ENCODE measurements around the gene C2CD2L. TPM values are rescaled to one million over a fixed set of nuclear protein-coding genes. Genes with fewer than 3 reads are reported as not detected.

C2CD2L gene
- total RNA-seq, 1 experiment from 2014 or later = 16.8 TPM

DNA sequence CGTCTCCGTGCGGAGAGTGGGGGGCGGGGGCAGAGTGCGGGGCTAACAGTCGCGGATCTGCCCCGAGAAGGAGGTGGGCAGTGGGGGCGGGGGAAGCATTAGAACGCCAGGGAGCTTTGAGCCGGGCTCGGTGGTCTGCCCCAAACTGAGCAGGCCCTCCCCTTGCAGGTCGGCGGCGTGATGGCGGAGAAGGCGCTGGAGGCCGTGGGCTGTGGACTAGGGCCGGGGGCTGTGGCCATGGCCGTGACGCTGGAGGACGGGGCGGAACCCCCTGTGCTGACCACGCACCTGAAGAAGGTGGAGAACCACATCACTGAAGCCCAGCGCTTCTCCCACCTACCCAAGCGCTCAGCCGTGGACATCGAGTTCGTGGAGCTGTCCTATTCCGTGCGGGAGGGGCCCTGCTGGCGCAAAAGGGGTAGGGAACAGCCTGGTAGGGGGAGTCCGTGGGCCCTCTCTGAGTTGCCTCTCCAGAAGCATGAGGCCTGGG lies 42.7 kb downstream of the C2CD2L start:
- Histone ChIP-seq H3K9me3 (ENCODE audit: low read length) (no peaks in the 10 kb centered on the region), H3K79me2 (ENCODE audit: low read length) (no peaks in the 10 kb centered on the region), H3K27me3 (ENCODE audit: low read length) (no peaks in the 10 kb centered on the region), H3K4me3 (ENCODE audit: low read length) (peak overlapping the region; percentile 82; the same call in 1 of the 2 replicates), H3K9ac (ENCODE audit: low read length) (no peak overlapping the region), H3K36me3 (ENCODE audit: low read depth, low read length) (no peaks in the 10 kb centered on the region), H3F3A (ENCODE audit: low read length, unreplicated experiment) (no peaks in the 10 kb centered on the region), H4K20me1 (ENCODE audit: low read length) (no peaks in the 10 kb centered on the region), H3K9me2 (replicated peaks; ENCODE audit: low read length) (no peaks in the 10 kb centered on the region), H3K4me1 (ENCODE audit: insufficient read depth, low read length) (0 out of 2 replicates have a peak, but pooled peaks cover 3% of the 10 kb centered on the region), H3K4me2 (ENCODE audit: low read length) (peak overlapping the region; percentile 99), H3K27ac (ENCODE audit: low read length) (no peak overlapping the region), H2AFZ (ENCODE audit: low read length) (peak overlapping the region; percentile 99)
- BruUV-seq (replicated peaks) = no TSS peak
- TF ChIP-seq, protein P1, sequence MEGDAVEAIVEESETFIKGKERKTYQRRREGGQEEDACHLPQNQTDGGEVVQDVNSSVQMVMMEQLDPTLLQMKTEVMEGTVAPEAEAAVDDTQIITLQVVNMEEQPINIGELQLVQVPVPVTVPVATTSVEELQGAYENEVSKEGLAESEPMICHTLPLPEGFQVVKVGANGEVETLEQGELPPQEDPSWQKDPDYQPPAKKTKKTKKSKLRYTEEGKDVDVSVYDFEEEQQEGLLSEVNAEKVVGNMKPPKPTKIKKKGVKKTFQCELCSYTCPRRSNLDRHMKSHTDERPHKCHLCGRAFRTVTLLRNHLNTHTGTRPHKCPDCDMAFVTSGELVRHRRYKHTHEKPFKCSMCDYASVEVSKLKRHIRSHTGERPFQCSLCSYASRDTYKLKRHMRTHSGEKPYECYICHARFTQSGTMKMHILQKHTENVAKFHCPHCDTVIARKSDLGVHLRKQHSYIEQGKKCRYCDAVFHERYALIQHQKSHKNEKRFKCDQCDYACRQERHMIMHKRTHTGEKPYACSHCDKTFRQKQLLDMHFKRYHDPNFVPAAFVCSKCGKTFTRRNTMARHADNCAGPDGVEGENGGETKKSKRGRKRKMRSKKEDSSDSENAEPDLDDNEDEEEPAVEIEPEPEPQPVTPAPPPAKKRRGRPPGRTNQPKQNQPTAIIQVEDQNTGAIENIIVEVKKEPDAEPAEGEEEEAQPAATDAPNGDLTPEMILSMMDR (conservative IDR thresholded peaks at IDR 0.05; ENCODE audit: low read depth, low read length) = no peak
- TF ChIP-seq EZH2phosphoT487 (IDR thresholded peaks at IDR 0.05; ENCODE audit: borderline replicate concordance, low read length) = no peak
- TF ChIP-seq EZH2 (IDR thresholded peaks at IDR 0.05; ENCODE audit: low read length, unreplicated experiment) = no peak
- intact Hi-C loops (cut with micrococcal nuclease) = loop anchor here (10.0 kb wide), 1 partner anchor 145 kb away; no protein-coding TSS in a partner anchor
- ChIA-PET CTCF (no interaction called here), POLR2A (ENCODE audit: unreplicated experiment) (no interaction called here)
- ATAC-seq (no peak), DNase-seq (no peak)

DNA sequence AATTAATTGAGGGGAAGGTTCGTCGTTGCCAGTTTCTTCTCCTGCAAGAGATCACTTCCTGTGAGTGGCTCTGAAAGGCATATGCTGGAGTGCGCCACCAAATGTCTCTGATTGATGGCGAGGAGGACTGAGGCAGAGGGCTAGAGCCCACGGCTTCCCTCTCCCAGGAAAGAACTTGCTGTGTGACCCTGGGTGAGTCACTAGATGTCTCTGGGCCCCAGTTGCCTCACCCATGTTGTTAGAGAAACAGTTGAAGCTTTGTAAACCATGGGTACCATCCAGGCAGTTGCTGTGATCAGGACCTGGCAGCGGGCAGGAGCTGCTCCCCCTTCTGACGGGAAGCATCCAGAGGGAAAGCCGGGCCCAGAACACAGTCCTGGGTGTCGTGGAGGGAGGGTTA lies 44.9 kb downstream of the C2CD2L start:
- Histone ChIP-seq H3K27me3 (ENCODE audit: low read length) (no peaks in the 10 kb centered on the region), H3K9me2 (replicated peaks; ENCODE audit: low read length) (no peaks in the 10 kb centered on the region), H3K4me2 (ENCODE audit: low read length) (no peak overlapping the region), H3K9me3 (ENCODE audit: low read length) (no peaks in the 10 kb centered on the region), H4K20me1 (ENCODE audit: low read length) (no peaks in the 10 kb centered on the region), H3K36me3 (ENCODE audit: low read depth, low read length) (no peaks in the 10 kb centered on the region), H3K27ac (ENCODE audit: low read length) (no peak overlapping the region), H3F3A (ENCODE audit: low read length, unreplicated experiment) (no peaks in the 10 kb centered on the region), H3K4me1 (ENCODE audit: insufficient read depth, low read length) (0 out of 2 replicates have a peak, but pooled peaks cover 3% of the 10 kb centered on the region), H3K79me2 (ENCODE audit: low read length) (no peaks in the 10 kb centered on the region), H3K9ac (ENCODE audit: low read length) (no peak overlapping the region), H3K4me3 (ENCODE audit: low read length) (no peak overlapping the region), H2AFZ (ENCODE audit: low read length) (no peak overlapping the region)
- POLR2A ChIA-PET (ENCODE audit: unreplicated experiment) = no interaction called here
- no peak for DNase-seq
- intact Hi-C loops (cut with micrococcal nuclease) = no loop called here
- no TSS peak for BruUV-seq (replicated peaks)
- CTCF ChIA-PET = no interaction called here
- no peak for ATAC-seq
- TF ChIP-seq EZH2 (IDR thresholded peaks at IDR 0.05; ENCODE audit: low read length, unreplicated experiment) (no peak), EZH2phosphoT487 (IDR thresholded peaks at IDR 0.05; ENCODE audit: borderline replicate concordance, low read length) (no peak)
- TF ChIP-seq, protein P1 (conservative IDR thresholded peaks at IDR 0.05; ENCODE audit: low read depth, low read length) = no peak

DNA sequence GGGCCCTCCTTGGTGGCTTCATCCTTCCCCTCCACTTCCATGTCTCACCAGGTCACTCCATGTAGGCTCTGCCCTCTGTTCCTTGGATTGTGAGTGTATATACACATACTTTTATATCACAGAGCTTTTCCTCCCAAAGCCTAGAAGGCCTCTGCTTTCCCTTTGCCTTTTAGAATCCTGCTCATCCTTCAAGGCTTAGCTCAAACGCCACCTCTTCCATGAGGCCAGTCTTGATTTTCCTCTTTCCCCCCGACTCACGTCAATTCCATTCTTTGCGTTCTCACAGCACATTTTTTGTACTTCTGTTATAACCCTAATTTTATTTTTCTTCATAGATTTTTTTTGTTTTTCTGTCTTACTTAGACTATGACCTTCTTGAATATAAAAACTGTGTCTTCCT lies 45.5 kb downstream of the C2CD2L start:
- H3K36me3 ChIP-seq (ENCODE audit: low read depth, low read length) = no peaks in the 10 kb centered on the region
- no peaks in the 10 kb centered on the region for H4K20me1 ChIP-seq (ENCODE audit: low read length)
- 0 out of 2 replicates have a peak, but pooled peaks cover 3% of the 10 kb centered on the region for H3K4me1 ChIP-seq (ENCODE audit: insufficient read depth, low read length)
- DNase-seq = no peak
- ChIA-PET POLR2A (ENCODE audit: unreplicated experiment) (no interaction called here), CTCF (no interaction called here)
- no peak overlapping the region for H3K4me2 ChIP-seq (ENCODE audit: low read length)
- intact Hi-C loops (cut with micrococcal nuclease) = no loop called here
- H3F3A ChIP-seq (ENCODE audit: low read length, unreplicated experiment) = no peaks in the 10 kb centered on the region
- H3K27ac ChIP-seq (ENCODE audit: low read length) = no peak overlapping the region
- H3K4me3 ChIP-seq (ENCODE audit: low read length) = no peak overlapping the region
- H3K27me3 ChIP-seq (ENCODE audit: low read length) = no peaks in the 10 kb centered on the region
- no peaks in the 10 kb centered on the region for H3K9me3 ChIP-seq (ENCODE audit: low read length)
- no peak overlapping the region for H3K9ac ChIP-seq (ENCODE audit: low read length)
- no TSS peak for BruUV-seq (replicated peaks)
- H3K79me2 ChIP-seq (ENCODE audit: low read length) = no peaks in the 10 kb centered on the region
- TF ChIP-seq EZH2 (IDR thresholded peaks at IDR 0.05; ENCODE audit: low read length, unreplicated experiment) = no peak
- TF ChIP-seq, protein P1 (conservative IDR thresholded peaks at IDR 0.05; ENCODE audit: low read depth, low read length) = no peak
- TF ChIP-seq EZH2phosphoT487 (IDR thresholded peaks at IDR 0.05; ENCODE audit: borderline replicate concordance, low read length) = no peak
- no peak overlapping the region for H2AFZ ChIP-seq (ENCODE audit: low read length)
- ATAC-seq = no peak
- no peaks in the 10 kb centered on the region for H3K9me2 ChIP-seq (replicated peaks; ENCODE audit: low read length)

Measured in PC-3 (cell line).